Measurements from ENCODE around the gene RICTOR.

The RICTOR gene

DNA sequence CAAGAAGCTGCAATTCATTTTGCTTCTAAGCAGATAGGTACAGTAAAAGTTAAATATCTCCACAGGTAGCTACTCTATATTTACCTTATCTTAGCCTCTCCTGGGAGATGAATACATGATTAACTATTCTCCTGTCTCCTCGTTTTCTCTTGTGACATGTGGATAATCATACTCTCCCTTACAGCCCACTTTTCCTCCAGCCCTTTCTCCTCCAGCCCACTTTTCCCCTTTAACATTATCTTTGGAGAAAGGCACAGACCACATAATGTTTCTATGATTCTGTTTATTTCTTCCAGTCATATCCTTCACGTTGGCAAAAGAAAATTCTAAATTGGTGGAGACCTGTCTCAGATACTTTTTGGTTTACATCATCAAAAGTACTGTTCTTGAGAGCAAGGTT lies 144.4 kb downstream of the RICTOR start:
- no peak for DNase-seq

DNA sequence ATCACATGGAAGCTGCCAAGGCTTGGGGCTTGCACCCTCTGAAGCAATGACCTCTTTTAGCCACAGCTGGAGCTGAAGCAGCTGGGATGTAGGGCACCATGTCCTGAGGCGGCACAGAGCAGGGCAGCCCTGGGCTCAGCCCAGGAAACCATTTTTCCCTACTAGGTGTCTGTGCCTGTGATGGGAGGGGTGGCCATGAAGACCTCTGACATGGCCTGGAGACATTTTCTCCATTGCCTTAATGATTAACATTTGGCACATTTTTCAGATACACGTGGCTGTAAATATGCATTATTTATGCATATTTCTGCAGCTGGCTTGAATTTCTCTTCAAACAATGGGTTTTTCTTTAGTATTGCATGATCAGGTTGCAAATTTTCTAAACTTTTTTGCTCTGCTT lies 146.7 kb downstream of the RICTOR start:
- no peak for DNase-seq

DNA sequence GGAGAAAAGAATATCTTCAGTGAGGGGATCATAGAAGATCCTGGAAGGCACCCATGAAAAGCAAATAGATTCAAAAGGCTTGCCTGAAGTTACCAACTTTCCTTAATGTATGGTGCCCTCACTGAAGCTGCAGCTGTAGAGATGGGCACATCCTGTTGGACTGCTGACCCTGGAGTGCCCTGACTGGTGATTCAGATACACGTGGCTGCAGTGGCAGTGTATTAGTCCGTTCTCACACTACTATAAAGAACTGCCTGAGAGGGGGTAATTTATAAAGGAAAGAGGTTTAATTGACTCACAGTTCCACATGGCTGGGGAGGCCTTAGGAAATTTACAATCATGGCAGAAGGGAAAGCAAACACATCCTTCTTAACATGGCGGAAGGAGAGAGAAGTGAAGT lies 148.1 kb downstream of the RICTOR start:
- no peak for DNase-seq

DNA sequence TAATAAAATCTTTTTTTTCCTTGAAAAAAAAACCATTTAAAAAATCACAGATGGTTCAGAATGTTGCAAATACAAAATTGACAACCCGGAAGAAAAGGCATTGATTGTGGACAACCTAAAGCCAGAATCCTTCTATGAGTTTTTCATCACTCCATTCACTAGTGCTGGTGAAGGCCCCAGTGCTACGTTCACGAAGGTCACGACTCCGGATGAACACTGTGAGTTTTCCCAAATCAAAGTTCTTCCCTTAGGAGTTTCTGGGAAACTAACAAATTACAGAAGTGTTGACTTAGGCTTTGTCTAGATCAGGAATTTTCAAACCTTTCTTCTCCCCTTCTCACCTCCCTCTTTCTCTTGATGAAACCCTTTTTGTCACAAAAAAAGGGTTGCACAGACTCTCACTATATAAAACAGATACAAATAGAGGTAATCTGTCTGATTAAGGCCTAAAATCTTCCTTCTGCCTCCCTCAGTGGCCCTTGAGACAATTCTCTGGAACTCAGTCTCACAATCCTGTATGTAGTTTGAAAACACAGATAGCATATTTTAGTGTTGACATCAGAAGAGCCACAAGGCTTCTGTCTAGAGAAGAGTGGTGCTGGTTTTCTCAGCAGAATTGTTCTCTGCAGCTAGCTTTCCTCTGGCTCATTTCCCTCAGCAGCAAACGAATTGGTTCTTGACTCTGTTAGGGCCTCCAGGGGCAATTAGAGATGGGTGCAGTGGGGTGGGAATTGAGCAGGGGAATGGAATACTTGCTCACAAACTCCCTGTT lies 148.9 kb downstream of the RICTOR start:
- DNase-seq: no peak

DNA sequence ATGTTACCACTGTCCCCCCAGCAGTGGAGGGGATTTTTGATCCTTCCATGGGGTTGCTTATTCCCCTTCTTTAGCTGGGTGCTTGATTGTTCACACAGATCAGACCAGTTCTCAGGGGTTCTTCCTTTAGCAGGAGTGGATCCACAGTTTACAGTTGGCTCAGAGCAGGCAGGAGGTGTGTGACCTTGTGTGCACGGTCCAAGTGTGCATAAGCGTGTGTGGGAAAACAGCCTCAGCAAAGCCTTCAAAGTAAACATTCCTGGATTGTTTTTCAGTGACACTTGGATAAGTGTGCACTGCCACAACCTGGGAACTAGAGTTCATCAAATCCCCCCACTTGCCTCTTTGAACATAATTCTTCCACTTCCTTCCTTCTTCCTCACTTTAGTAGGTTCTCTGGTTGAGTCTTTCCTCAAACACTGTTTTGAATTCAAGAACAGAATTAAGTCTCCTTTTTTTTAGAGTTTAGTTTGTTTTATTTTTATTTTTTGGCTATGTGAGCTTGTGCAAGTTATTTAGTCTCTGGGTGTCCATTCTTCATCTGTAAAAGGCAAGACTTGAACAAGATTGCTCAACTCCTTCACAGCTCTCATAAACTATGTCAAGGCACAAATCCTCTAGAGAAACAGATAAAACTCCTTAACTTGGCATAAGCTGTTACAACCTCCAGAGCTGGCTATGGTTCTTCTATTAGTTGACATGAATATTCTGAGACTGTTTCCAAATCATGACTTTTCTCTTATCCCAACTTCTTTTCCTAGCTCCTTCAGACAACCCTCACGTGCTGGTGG lies 150.3 kb downstream of the RICTOR start:
- no peak for DNase-seq

DNA sequence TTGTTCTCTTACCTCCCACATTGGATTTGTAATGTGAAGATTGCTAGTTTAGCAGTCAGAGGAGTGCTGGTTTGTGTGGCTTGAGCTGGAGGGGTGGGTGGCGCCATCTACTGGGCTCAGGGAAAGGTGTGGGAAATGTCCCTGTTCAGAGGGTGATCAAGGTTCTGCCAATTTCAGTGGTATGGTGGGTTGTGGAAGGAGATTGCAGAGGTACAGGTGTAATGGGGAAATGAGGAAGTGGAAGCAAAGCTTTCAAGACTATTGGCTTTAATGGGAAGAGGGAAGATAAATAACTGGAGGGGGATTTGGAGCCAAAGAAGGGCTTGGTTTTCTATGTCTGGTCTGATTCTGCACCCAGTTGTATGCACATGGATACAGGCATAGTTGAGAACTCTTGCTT lies 152.0 kb downstream of the RICTOR start:
- DNase-seq: peak; percentile 46

DNA sequence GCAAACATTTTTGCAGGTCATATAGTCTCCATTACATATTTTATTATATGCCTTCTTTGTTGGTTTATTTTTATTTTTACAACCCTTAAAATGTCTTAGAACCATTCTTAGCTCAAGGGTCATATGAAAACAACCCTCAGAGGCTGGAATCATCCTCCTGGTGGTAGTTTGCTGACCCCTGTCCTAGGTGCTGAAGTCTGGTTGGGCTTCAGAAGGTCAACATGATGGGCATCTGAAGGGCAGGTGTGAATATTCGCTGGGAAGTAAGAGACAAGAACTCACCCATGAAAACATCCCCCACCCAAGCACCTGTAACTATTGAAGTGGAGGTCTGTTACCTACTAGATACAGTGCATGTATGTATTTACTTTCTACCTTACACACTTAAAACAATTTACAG lies 153.0 kb downstream of the RICTOR start:
- no peak for DNase-seq

DNA sequence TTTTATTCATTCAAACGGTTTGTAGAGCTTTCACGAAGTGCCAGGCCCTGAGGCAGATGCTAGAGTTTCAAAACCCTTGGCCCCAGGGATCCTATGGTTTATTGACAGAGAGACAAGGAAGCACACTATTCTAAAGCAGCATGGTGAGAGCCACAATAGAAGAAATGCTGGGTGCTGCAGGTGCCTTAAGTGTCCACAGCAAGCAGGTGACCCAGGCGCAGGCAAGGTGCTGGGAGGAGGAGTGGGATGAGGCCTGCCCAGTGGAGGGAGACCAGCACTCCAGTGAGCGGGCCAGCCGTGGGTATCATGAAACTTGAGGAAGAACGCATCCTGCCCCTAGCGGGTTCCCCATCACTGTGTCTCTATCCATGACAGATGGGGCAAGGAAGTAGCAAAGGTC lies 157.4 kb downstream of the RICTOR start:
- no peak for DNase-seq

DNA sequence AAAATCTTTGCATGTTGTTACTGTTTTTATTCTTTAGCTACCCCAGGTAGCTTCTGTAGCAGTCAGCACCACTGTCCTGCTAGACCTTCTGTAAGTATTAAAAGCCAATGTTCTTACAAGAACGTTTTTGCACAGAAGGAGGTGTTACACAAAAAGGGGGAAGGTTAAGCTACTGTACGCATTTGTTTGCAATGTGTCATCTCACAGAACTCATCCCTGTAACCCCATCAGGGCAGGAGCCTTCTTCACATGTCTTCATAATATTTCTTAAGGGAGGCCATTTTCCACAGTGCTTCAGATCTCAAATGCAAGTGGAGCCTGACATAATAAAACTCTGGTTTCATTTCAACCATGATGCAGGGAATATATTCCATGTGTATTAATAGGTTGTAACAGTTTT lies 160.5 kb downstream of the RICTOR start:
- DNase-seq: no peak

DNA sequence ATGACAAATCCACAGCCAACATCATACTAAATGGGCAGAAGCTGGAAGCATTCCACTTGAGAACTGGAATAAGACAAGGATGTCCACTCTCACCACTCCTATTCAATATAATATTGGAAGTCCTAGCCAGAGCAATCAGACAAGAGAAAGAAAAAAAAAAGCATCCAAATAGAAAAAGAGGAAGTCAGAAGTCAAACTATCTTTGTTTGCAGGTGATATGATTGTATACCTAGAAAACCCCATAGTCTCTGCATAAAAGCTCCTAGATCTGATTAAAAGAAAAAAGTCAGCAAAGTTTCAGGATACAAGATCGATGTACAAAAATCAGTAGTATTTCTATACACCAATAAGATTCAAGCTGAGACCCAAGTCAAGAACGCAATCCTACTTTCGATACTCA lies 162.3 kb downstream of the RICTOR start:
- DNase-seq: no peak

DNA sequence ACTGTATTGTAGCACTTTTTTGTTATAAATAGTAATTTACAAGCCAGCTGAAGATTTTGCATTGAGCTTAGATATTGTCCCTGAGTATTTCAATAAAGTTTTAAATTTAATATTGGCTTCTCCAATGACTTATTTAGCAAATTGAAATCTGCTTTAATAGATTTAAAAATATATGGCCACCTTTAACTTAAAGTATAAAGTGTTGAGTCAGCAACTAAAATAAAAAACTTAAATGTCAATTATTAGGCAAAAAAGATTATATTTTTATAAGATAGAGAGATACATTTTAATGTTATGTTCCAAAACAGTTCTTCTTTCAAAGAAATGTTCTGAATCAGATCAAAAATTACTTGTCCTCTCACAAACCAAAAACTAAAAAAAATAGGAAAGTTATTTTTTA lies 167.7 kb downstream of the RICTOR start:
- no peak for DNase-seq

DNA sequence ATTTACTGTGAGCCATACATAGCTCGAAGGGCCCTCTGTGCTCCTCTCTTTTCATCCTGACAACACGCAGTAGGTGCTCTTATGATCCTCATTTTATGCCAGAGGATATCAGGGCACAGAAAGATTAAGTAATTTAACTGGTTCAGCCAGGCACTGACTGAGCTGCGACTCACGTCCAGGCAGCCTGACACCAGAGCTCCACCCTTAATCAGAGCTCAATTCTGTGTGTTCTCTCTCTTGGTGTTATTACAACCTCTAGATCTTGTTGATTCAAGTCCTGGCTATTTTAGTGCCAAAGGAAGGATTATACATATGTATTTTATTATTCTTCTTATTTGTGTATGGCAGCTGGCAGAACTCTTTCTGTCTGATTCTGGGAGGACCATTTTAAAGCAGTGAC lies 168.7 kb downstream of the RICTOR start:
- no peak for DNase-seq

DNA sequence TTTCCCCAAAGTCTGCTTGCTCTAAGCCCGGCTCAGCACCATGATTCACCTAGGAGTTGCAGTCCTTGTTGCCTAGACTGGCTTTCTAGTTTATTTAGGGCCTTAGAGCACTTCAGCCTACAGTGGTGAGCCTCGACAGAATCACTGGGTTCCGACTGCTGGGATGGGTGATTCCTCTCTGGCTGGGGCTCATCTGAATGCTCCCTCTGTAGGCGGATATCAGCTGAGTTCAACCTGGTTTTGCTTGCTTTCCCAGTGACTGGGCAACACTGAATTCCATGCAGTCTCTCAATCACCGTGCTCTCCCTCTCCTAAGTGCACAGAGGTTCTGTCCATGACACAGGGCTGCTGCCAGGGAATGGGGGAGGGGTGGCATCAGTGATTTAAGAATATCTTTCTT lies 174.3 kb downstream of the RICTOR start:
- DNase-seq: no peak

DNA sequence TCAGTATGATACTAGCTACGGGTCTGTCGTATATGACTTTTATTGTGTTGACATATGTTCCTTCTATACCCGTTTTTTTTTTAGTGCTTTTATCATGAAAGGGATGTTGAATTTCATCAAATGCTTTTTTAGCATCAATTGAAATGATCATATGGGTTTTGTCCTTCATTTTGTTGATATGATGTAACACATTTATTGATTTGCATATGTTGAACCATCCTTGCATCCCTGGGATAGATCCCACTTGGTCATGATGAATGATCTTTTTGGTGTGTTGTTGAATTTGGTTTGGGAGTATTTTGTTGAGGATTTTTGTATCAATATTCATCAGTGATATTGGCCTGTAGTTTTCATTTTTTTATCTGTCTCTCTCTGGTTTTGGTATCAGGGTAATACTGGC lies 177.4 kb downstream of the RICTOR start:
- DNase-seq: no peak

DNA sequence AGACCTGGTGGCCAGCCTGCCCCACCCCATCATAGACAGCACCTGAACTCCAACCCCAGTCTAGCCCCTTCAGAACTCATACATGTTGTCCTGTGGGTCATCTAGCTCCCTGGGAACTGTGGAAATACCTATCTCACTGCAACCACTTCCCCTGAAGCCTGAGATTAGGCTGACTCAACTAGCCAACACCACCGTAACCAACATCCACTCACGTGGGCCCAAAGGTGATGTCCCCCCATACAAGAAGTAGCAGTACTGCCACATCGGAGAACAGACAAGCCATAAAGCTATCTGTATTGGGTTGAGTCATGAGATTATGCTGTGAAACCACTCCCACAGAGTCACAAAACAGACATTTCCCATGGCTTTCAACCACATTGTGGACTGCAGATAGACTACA lies 181.8 kb downstream of the RICTOR start:
- no peak for DNase-seq

DNA sequence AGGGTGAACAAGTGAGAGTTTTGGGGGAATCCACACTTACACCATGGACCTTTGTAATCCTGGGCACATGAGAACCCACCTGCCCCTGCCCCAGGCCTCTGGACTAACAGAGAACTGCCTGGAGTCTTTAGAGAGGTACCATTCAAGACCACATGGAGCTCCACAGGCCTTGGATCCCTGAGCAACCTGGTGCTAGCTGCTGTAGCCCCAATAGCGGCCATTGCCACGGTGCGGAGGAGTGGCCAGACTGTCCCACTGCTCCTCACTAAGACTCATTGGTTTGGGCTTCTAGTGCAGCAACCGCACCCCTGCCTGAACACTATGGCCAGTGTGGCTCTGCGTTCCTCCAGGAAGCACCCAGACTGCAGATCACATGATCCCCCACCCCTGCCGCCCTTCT lies 182.6 kb downstream of the RICTOR start:
- DNase-seq: no peak

DNA sequence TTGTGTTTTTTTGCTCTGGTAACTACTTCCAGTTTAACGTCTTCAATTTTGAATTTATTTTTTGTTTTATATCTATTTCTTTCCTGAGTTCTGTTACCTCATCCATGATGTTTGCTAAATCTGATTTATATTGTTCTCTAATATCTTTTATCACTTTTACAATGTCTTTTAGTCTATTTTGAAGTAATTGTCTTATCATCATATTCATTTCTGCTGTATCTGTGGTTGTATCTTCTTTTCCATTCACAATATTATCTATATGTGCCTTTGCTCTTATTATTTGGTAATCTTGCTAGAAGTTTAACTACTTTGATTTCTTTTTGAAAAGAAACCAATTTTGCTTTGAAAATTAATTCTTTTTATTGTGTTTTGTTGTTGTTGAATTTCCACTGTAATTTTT lies 184.8 kb downstream of the RICTOR start:
- DNase-seq: no peak

DNA sequence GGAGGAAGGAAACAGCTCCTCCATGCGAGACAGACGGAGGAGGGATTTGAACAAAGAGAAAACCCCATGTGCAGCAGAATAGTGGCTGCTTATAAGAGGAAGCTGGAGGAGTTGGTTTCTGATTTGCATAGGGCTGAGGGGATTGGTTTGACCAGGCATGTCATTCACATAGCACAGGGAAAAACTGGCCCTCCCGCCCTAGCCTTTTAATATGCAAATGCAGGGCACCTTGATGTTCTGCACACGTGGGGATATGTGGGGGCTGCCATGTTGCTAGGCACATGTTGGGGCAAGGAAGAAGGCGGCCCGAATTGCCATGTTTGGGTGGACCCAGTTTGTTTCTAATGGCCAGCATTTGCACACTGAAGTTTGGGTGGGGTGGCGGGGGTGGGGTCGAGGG lies 186.2 kb downstream of the RICTOR start:
- DNase-seq: no peak
